Kidney glomerular epithelial cell (primary cell): Measurements from ENCODE around the gene SRSF6.
"Not testable (repeated sequence)": the region's sequence is repeated elsewhere in the genome, so short reads cannot be mapped to it uniquely, and the experiment has no call there.

ENCODE experiments used
- DNase-seq: peaks from one replicate; lab custom pipeline; 2025; lab: John Stamatoyannopoulos, UW

SRSF6 gene

DNA sequence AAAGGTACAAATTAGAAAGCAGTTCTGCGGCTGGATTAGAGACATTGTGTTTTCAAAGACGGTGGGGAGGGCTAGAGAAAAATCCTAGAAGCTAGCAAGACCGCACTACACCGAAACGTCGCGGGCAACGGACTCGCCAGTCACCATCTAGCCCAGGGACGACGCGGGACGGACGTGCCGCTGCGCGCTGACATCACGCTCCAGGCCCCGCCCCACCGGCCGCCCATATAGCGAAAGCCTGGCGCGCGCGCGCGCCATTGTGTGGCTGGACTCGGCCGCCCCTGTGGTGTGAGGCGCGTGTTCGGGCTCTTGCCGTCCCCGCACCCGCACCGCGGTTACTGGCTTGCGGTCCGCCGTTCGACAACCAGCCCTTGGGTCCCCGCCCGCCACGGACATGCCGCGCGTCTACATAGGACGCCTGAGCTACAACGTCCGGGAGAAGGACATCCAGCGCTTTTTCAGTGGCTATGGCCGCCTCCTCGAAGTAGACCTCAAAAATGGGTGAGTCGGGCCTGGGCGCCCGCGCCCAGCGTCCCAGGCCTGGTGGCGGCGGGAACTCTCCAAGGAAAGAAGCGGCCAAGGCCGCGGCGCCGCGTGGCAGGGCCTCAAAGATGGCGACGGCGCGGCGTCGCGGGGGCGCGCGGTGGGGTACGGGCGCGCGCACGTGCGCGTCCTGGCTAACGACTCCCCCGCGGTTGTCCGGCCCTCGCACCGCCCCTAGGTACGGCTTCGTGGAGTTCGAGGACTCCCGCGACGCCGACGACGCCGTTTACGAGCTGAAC, at the start of gene SRSF6:
Gene SRSF6 (plus strand): TSS at position 257 of the 782 bp plus-strand sequence. CDS start 138 bp downstream, at position 395.
- peak; percentile 87 for DNase-seq

GRCh38 chr20:43408848-43409576, 48.7 kb upstream of the SRSF6 start:
- no peak for DNase-seq

GRCh38 chr20:43409577-43409913, 48.2 kb upstream of the SRSF6 start:
- no peak for DNase-seq

- no peak for DNase-seq
These were observed 41.9 kb upstream of the SRSF6 start for GRCh38 chr20:43415661-43416430.

DNA sequence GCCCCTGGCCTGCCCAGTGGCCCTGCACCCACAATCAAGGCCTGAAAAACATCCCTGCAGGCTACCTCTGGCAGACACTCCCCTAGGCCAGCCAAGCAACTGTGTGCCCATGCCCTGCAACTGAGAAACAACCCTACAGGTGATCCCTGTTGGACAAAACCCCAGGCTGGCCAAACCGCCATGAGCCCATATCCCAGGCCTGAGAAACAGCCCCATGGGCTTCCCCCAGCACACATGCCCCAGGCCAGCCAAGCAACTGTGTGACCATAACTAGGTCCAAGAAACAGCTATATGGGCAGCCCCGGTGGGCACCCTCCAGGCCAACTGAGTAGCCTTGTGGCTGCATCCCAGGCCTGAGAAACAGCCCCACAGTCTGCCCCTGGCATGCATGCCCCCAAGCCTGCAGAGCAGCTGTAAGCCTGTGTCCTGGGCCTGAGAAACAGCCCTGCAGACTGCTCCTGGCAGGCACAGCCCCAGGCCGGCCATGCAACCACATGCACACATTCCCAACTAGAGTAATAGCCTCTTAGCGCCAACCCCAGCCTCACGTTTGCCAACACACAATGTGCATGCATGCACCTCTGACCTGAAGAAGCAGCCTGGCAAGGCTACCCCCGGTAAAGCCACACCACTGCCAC, 41.0 kb upstream of the SRSF6 start:
- no peak for DNase-seq

DNA sequence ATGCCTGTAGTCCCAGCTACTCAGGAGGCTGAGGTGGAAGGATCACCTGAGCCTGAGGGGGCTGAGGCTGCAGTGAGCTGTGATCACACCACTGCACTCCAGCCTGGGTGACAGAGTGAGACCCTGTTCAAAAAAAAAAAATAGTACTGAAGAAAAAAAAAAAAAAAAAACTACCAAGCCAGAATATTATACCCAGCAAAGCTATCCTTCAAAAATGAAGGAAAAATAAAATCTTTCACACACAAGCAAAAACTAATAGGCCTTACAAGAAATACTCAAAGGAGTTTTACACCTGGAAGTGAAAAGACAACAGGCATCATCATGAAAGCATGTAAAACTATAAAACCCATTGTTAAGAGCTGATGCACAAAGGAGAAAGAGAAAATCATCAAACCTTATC, 37.5 kb upstream of the SRSF6 start:
- no peak for DNase-seq

DNA sequence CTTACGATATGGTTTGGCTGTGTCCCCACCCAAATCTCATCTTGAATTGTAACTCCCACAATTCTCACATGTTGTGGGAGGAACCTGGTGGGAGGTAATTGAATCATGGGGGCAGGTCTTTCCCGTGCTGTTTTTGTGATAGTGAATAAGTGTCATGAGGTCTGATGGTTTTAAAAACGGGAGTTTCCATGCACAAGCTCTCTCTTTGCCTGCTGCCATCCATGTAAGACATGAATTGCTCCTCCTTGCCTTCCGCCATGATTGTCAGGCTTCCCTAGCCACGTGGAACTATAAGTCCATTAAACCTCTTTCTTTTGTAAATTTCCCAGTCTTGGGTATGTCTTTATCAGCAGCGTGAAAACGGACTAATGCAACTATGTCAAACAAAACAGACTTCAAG, 36.8 kb upstream of the SRSF6 start:
- not testable (repeated sequence) for DNase-seq

DNA sequence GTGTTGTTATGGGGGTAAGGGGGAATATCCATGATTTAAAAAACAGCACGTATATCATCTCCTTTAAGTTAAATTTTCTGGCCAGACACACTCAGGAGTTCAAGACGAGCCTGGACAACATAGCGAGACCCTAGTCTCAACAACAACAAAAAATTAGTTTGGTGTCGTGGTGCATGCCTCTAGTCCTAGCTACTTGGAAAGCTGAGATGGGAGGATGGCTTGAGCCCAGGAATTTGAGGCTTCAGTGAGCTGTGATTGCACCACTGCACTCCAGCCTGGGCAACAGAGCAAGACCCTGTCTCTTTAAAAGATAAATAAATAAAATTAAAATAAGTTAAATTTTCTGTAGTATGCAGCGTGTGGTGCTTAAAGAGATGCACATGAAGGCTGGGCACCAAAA, 31.5 kb upstream of the SRSF6 start:
- DNase-seq: no peak

DNA sequence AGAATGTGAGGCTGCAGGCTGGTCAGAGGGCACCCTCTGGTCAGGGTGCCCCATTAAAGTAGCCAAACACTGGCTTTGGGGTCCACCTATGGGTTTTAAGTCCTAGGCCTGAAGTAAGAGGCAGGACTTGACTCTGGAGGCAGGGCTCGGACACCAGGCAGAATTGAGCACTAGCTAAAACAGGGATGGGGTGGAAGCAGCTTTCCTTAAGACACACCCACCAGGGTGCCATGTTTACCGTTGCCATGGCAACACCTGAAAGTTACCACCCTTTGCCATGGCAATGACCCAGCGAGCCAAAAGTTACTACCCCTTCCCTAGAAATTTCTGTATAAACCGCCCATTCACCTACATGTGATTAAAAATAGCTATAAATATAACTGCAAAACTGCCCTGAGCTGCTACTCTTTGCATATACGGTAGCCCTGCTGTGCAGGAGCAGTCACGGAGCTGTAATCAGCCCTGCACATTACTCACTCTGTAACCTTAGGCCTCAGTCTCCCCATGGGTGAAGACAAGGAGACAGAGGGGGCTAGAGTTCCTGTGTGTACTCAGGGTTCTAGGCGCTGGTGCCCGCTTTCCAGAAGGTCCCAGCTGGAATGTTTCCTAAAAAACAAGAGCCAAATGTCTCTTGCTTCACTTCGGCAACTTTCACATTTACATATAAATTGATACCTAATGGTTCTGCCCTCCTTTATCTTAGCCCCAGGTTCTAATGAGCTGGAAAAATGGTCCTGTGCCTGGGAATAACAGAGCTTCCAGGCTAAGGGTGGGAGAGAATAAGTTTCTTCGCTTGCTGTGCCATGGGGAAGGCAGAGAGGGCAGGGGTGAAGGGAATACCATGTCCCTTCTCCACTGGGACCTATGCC, 27.2 kb upstream of the SRSF6 start:
- DNase-seq: no peak

DNA sequence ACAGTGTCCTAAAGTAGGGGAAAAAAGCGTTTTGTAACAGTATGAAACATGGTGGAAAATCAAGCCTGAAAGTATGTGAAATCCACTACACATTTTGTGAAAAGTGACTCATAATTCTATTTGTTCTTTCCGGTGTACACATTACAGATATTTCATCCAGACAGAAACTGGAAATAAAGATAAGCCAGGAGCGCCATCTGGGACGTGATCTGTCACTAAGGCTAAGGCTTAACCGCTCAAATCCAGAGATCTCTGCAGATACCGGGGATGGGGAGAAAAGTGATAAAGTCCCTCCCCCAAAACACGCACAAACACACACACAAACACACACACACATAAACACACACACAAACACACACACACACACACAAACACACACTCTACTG, 26.6 kb upstream of the SRSF6 start:
- DNase-seq: no peak

DNA sequence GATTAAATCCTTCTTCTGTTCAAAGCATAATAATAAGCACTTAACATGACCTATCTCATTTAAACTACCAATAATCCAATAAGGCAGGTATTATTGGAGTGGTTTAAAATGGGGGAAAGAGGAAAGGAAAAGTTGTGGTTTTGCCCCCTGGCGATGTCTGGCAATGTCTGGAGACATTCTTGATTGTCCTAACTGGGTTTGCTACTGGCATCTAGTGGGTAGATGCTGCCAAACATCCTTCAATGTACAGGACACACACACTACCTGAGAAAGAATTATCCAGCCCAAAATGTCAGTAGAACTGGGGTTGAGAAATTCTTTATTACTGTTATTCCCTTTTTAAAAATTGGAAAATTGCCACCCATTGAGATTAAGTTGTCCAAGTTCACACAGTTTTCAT, 25.2 kb upstream of the SRSF6 start:
- DNase-seq: no peak

GRCh38 chr20:43433250-43433854, 24.3 kb upstream of the SRSF6 start:
- DNase-seq: no peak

DNA sequence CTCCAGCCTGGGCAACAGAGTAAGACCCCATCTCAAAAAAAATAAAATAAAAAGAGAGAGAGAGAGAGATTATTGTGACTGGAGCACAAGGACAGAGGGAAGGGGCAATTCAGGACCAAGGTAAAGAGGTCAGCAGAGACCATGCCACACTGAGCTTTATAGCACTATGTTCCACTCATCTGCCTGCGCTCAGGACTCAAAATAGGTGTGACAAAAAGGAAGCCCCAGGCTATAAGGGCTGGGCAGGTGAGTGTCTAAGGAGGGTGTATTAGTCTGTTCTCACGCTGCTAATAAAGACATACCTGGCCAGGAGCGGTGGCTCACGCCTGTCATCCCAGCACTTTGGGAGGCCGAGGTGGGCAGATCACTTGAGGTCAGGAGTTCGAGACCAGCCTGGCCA, 23.1 kb upstream of the SRSF6 start:
- no peak for DNase-seq

DNA sequence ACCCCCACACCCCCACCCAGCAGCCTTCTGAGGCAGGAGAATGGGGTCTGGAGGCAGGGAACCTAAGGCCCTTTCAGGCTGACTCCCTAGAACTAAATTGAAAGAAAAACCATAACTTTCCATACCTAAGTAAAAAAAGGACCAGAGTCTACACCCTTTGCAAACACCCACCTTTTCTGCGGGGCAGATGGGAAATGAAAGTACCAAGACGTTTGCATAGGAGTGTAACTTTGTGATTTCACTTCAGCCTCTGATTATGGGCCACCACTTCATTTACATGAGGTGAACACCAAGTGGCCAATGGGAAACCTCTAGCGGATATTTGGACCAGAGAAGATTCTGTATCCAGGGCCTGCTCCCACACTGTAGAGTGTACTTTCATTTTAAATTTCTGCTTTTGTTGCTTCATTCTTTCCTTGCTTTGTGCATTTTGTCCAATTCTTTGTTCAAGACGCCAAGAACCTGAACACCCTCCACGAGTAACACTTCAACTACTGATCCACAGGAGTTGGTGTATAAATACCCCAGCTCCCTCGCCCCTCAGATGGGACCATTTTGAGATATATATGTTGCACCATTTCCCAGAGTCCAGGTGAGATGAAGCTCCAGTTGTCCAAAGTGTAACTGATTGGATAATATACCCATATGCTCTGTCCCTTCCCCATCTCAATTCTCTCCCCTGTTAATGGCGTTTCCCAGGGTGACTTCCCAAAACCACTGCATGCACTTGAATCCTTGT, 18.9 kb upstream of the SRSF6 start:
- DNase-seq: no peak

GRCh38 chr20:43440531-43440930, 17.2 kb upstream of the SRSF6 start:
- no peak for DNase-seq

GRCh38 chr20:43442282-43442880, 15.3 kb upstream of the SRSF6 start:
- peak; percentile 23 for DNase-seq

GRCh38 chr20:43444107-43444506, 13.6 kb upstream of the SRSF6 start:
- DNase-seq: no peak

DNA sequence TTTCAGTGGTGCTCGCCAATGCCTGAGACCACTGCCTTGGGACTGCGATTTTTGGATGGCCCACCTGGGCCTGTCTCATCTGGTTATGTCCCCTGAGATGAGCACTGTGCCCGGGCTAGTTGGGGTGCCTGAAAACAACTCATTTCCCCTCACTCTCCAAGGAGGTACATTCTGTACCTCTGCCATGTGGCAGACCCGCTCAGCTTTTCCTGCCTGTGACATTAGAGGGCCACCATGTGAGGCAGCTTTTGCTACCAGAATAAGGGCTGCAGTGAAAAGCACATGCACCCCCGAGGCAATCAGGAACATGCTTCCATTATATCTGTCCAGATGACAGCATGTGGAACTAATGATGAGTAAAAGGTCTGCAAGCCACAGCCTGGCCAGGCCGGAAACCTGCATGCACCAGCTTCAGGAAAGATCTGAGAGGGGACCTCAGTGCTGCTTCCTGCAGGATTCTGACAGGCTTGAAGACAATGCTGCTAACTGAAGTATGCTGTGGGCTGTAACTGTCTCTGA, 11.3 kb upstream of the SRSF6 start:
- DNase-seq: no peak

GRCh38 chr20:43448431-43448747, 9.3 kb upstream of the SRSF6 start:
- not testable (repeated sequence) for DNase-seq
